Transverse colon (tissue), 3 donors: ENCODE results near the gene SLC30A7.

Experiments used
- POLR2A ChIP-seq: fragments of 450-650 bp; IDR thresholded peaks from one replicate; pipeline ENCODE4 v1.6.1; 2016; ENCODE audit warnings: antibody characterized with exemption, mild to moderate bottlenecking, moderate library complexity
- TF ChIP-seq, protein P1 (sequence below), 5 experiments: fragments of 200-600 bp in 3 of 5; fragments of 450-650 bp in 2 of 5; sonication (generic) in 3 of 5; IDR thresholded peaks; 1 replicate in 2 of 5; 2 replicates in 3 of 5; pipeline ENCODE4 v1.5.1; 2016 to 2017; ENCODE audit warnings: antibody characterized with exemption in 5 of 5, inconsistent platforms in 3 of 5, mild to moderate bottlenecking in 2 of 5, moderate library complexity in 1 of 5

DNA sequence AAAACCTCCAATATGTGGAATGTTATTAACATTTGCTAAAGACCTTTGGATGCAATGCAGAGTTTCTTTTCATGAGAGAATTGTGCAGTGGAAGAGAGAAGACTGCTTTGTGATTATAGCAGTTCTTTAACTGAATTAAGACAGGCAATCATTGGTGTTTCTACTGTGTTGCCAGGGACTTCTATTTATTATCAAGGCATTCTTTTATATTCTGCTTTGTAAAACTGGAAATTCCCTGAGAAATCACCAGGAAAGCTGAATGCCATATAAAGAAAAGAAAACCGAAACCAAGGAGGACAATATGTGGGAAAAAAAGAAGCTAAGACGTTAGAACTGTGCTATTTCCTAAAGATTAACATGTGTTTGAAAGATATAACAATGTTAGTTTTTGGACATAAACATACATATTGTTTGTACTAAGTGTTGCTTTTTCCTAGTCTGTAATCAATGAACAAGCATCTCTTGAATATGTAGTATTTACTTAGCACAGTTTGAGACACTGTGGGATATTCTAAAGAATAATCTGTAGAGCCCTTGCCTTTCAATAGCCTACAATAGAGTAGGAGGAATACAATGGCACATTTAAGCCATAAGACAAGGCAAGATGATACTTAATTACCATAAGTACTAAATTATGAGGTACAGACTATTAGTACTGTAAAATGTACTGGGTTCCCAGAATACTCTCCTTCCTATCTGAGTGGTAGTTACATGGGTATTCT, 48.4 kb upstream of the SLC30A7 start:
- TF ChIP-seq, protein P1, sequence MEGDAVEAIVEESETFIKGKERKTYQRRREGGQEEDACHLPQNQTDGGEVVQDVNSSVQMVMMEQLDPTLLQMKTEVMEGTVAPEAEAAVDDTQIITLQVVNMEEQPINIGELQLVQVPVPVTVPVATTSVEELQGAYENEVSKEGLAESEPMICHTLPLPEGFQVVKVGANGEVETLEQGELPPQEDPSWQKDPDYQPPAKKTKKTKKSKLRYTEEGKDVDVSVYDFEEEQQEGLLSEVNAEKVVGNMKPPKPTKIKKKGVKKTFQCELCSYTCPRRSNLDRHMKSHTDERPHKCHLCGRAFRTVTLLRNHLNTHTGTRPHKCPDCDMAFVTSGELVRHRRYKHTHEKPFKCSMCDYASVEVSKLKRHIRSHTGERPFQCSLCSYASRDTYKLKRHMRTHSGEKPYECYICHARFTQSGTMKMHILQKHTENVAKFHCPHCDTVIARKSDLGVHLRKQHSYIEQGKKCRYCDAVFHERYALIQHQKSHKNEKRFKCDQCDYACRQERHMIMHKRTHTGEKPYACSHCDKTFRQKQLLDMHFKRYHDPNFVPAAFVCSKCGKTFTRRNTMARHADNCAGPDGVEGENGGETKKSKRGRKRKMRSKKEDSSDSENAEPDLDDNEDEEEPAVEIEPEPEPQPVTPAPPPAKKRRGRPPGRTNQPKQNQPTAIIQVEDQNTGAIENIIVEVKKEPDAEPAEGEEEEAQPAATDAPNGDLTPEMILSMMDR (IDR thresholded peaks at IDR 0.05) = no peak
- TF ChIP-seq POLR2A = no peak
